K562 (cell line): ENCODE data around the gene ITPR2. TPM values are rescaled to one million over a fixed set of nuclear protein-coding genes. Genes with fewer than 3 reads are reported as not detected.

Experiments
- BMI1 ChIP-seq: fragments of 150-350 bp; IDR thresholded peaks from 2 replicates; pipeline ENCODE4 v1.6.1; 2014; ENCODE audit warnings: low read length
- CCNT2 ChIP-seq: IDR thresholded peaks from 2 replicates; pipeline ENCODE4 v1.6.1; 2011; ENCODE audit warnings: borderline replicate concordance, low read depth, mild to moderate bottlenecking, moderate library complexity, mixed read lengths, low read length; ENCODE audit not compliant: insufficient read length; ENCODE audit errors: extremely low read depth
- E2F8 ChIP-seq: fragments of 450-650 bp; IDR thresholded peaks from 2 replicates; pipeline ENCODE4 v1.7.1; 2018; ENCODE audit warnings: mild to moderate bottlenecking, low read depth; ENCODE audit not compliant: partially characterized antibody
- EWSR1 ChIP-seq: fragments of 450-650 bp; IDR thresholded peaks from 2 replicates; pipeline ENCODE4 v1.6.1; 2018; ENCODE audit warnings: borderline replicate concordance, mild to moderate bottlenecking, low read depth, moderate library complexity; ENCODE audit not compliant: partially characterized antibody
- HCFC1 ChIP-seq: IDR thresholded peaks from 2 replicates; pipeline ENCODE4 v1.6.1; 2012; ENCODE audit warnings: low read depth, low read length, improper control_type of control experiment
- IRF1 ChIP-seq: sonication (generic); formaldehyde crosslinking; IDR thresholded peaks from 2 replicates; pipeline ENCODE4 v1.8.0; 2022; ENCODE audit warnings: missing genetic modification reagents, mild to moderate bottlenecking, borderline replicate concordance
- MLX ChIP-seq, 2 experiments: fragments of 450-650 bp in 1 of 2; sonication (generic) in 1 of 2; formaldehyde crosslinking; conservative IDR thresholded peaks; 2 replicates each; pipeline versions ENCODE4 v1.4.0 to v1.8.1; 2020 to 2022; ENCODE audit warnings: mild to moderate bottlenecking in 1 of 2, missing genetic modification reagents in 1 of 2
- PPARD ChIP-seq: fragments of 250-450 bp; sonication (Bioruptor Pico); IDR thresholded peaks from 2 replicates; pipeline ENCODE4 v1.8.0; 2022; ENCODE audit warnings: inconsistent platforms, mild to moderate bottlenecking, moderate library complexity
- SMARCB1 ChIP-seq: IDR thresholded peaks from 2 replicates; pipeline ENCODE4 v1.6.1; 2011; ENCODE audit warnings: improper control_type of control experiment, low read depth; ENCODE audit not compliant: insufficient read length
- SRSF7 ChIP-seq: fragments of 200-400 bp; formaldehyde crosslinking; optimal IDR thresholded peaks from 2 replicates; pipeline ENCODE3; 2017; ENCODE audit warnings: mild to moderate bottlenecking, low read depth, low read length
- TAF15 ChIP-seq: fragments of 200-400 bp; formaldehyde crosslinking; IDR thresholded peaks from 2 replicates; pipeline ENCODE4 v1.6.1; 2017; ENCODE audit warnings: mild to moderate bottlenecking, low read depth, low read length, moderate library complexity
- ZFX ChIP-seq: sonication (generic); formaldehyde crosslinking; IDR thresholded peaks from 2 replicates; pipeline ENCODE4 v1.8.0; 2022; ENCODE audit warnings: mild to moderate bottlenecking, missing genetic modification reagents, moderate library complexity
- polyA plus RNA-seq, 8 experiments: library from polyadenylated mRNA; depleted of rRNA in 4 of 8; stranded (reverse) in 5 of 8; unstranded in 3 of 8; fragments of >200 nt; fragmentation: Nextera tagmentation in 2 of 8; fragmentation: Illumina TruSeq in 1 of 8; extraction: Ambion mirVana in 2 of 8; extraction: Trizol in 1 of 8; gene quantifications; 2 replicates each; pipeline versions ENCODE4 v1.2.1 to v1.2.3, GENCODE V29; 2011 to 2014; ENCODE audit warnings: inconsistent platforms in 1 of 8, missing spikeins in 1 of 8
- total RNA-seq, 7 experiments: library from RNA; depleted of rRNA in 6 of 7; stranded (reverse); fragments of >200 nt in 6 of 7; fragmentation: Illumina TruSeq in 2 of 7; extraction: Trizol in 2 of 7; gene quantifications; 2 replicates each; pipeline versions ENCODE4 v1.2.1 to v1.2.3, GENCODE V29; 2011 to 2021; ENCODE audit warnings: low replicate concordance in 1 of 7
- TF ChIP-seq, protein P1 (sequence below): fragments of 250-450 bp; sonication (Bioruptor Pico); IDR thresholded peaks from 2 replicates; pipeline ENCODE4 v1.4.0; 2020
- TF ChIP-seq, protein P2 (sequence below): fragments of 450-650 bp; formaldehyde crosslinking; IDR thresholded peaks from 2 replicates; pipeline ENCODE4 v1.4.0; 2020; ENCODE audit warnings: mild to moderate bottlenecking, mixed read lengths
- TF ChIP-seq, protein P3 (sequence below): fragments of 250-450 bp; sonication (Bioruptor Pico); IDR thresholded peaks from 2 replicates; pipeline ENCODE4 v1.5.0; 2021

ITPR2 gene
- total and polyA plus RNA-seq, 9 of the 15 experiments (the other 6 are each of a cell fraction or from before 2014, with no cell fraction given): 0.21 to 3.3 (median 0.95) TPM

GRCh38 chr12:26717757-26718156 lies 115.2 kb downstream of the ITPR2 start (continued):
- TF ChIP-seq, protein P1, sequence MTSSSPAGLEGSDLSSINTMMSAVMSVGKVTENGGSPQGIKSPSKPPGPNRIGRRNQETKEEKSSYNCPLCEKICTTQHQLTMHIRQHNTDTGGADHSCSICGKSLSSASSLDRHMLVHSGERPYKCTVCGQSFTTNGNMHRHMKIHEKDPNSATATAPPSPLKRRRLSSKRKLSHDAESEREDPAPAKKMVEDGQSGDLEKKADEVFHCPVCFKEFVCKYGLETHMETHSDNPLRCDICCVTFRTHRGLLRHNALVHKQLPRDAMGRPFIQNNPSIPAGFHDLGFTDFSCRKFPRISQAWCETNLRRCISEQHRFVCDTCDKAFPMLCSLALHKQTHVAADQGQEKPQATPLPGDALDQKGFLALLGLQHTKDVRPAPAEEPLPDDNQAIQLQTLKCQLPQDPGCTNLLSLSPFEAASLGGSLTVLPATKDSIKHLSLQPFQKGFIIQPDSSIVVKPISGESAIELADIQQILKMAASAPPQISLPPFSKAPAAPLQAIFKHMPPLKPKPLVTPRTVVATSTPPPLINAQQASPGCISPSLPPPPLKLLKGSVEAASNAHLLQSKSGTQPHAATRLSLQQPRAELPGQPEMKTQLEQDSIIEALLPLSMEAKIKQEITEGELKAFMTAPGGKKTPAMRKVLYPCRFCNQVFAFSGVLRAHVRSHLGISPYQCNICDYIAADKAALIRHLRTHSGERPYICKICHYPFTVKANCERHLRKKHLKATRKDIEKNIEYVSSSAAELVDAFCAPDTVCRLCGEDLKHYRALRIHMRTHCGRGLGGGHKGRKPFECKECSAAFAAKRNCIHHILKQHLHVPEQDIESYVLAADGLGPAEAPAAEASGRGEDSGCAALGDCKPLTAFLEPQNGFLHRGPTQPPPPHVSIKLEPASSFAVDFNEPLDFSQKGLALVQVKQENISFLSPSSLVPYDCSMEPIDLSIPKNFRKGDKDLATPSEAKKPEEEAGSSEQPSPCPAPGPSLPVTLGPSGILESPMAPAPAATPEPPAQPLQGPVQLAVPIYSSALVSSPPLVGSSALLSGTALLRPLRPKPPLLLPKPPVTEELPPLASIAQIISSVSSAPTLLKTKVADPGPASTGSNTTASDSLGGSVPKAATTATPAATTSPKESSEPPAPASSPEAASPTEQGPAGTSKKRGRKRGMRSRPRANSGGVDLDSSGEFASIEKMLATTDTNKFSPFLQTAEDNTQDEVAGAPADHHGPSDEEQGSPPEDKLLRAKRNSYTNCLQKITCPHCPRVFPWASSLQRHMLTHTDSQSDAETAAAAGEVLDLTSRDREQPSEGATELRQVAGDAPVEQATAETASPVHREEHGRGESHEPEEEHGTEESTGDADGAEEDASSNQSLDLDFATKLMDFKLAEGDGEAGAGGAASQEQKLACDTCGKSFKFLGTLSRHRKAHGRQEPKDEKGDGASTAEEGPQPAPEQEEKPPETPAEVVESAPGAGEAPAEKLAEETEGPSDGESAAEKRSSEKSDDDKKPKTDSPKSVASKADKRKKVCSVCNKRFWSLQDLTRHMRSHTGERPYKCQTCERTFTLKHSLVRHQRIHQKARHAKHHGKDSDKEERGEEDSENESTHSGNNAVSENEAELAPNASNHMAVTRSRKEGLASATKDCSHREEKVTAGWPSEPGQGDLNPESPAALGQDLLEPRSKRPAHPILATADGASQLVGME: no peak
- no peak for TF ChIP-seq TAF15
- no peak for TF ChIP-seq CCNT2
- TF ChIP-seq SRSF7: no peak
- TF ChIP-seq BMI1: no peak
- TF ChIP-seq PPARD (CRISPR knock-in tag): no peak
- TF ChIP-seq, protein P2, sequence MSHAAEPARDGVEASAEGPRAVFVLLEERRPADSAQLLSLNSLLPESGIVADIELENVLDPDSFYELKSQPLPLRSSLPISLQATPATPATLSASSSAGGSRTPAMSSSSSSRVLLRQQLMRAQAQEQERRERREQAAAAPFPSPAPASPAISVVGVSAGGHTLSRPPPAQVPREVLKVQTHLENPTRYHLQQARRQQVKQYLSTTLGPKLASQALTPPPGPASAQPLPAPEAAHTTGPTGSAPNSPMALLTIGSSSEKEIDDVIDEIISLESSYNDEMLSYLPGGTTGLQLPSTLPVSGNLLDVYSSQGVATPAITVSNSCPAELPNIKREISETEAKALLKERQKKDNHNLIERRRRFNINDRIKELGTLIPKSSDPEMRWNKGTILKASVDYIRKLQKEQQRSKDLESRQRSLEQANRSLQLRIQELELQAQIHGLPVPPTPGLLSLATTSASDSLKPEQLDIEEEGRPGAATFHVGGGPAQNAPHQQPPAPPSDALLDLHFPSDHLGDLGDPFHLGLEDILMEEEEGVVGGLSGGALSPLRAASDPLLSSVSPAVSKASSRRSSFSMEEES (CRISPR knock-in tag): no peak
- TF ChIP-seq IRF1 (CRISPR knock-in tag): no peak
- no peak for TF ChIP-seq EWSR1
- TF ChIP-seq SMARCB1: no peak
- TF ChIP-seq, protein P3, sequence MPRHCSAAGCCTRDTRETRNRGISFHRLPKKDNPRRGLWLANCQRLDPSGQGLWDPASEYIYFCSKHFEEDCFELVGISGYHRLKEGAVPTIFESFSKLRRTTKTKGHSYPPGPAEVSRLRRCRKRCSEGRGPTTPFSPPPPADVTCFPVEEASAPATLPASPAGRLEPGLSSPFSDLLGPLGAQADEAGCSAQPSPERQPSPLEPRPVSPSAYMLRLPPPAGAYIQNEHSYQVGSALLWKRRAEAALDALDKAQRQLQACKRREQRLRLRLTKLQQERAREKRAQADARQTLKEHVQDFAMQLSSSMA: no peak
- no peak for TF ChIP-seq E2F8
- no peak for TF ChIP-seq MLX (CRISPR knock-in tag; conservative IDR thresholded peaks at IDR 0.05)
- TF ChIP-seq ZFX (CRISPR knock-in tag): no peak
- no peak for TF ChIP-seq HCFC1
